Pancreas (tissue), 10 donors: ENCODE results near the gene FHIT. TPM values are rescaled to one million over a fixed set of nuclear protein-coding genes. Genes with fewer than 3 reads are reported as not detected.

Experiments used
- ATAC-seq, 4 donors: fragments of 200-7000 bp; cut with Tn5 transposase; one replicate each; pipeline versions ENCODE4 v1.8.0 to v1.9.1; 2020; ENCODE audit warnings: mild to moderate bottlenecking in 4 of 4, moderate library complexity in 4 of 4
- DNase-seq, 6 donors: peaks; one replicate each; pipeline ENCODE4 v3.0.0-alpha.2; 2020
- FAIRE-seq: peaks from 2 replicates; lab custom pipeline; 2012; peaks lifted over from hg19 to GRCh38; lab: Jason Lieb, UNC
- H3K27ac ChIP-seq, 4 donors: fragments of 200-600 bp; sonication (generic); 1 replicate in 3 of 4; 2 replicates in 1 of 4; pipeline versions ENCODE4 v1.5.0 to v1.8.0; 2020
- H3K27me3 ChIP-seq, 4 donors: fragments of 200-600 bp; one replicate each; pipeline ENCODE4 v1.8.0; 2021
- H3K36me3 ChIP-seq, 3 donors: fragments of 200-600 bp; sonication (generic) in 1 of 3; one replicate each; pipeline versions ENCODE4 v1.5.0 to v1.8.0; 2020 to 2021
- H3K4me1 ChIP-seq, 3 donors: fragments of 200-600 bp; one replicate each; pipeline ENCODE4 v1.8.0; 2021
- H3K4me3 ChIP-seq, 4 donors: fragments of 200-600 bp; sonication (generic) in 2 of 4; one replicate each; pipeline versions ENCODE4 v1.5.0 to v1.8.0; 2020 to 2021
- H3K9me3 ChIP-seq, 4 donors: fragments of 200-600 bp; one replicate each; pipeline ENCODE4 v1.8.0; 2021
- WGBS, 2 donors: extraction: QIAGEN DNeasy Blood & Tissue Kit; methylation state at CpG; one replicate each; pipeline ENCODE4 v1.1.7; 2013; 5-methylcytosine and 5-hydroxymethylcytosine counted together
- intact Hi-C, 3 donors: fragments of 100-400 bp; cut with DNase I; formaldehyde crosslinking; loops; one replicate each; pipeline versions ENCODE4 v1.11.1 to v1.14.2; 2022
- polyA plus RNA-seq, 2 donors: library from polyadenylated mRNA; stranded (reverse); fragments of 200-250 nt; gene quantifications; one replicate each; pipeline ENCODE4 v1.2.3, GENCODE V29; 2013
- total RNA-seq, 6 donors: library from RNA; stranded (reverse); fragmentation: NEBNext Ultra II Directional in 4 of 6; extraction: Animal tissue kit (Norgen Biotek cat#: 25700) in 4 of 6; gene quantifications; one replicate each; pipeline versions ENCODE4 v1.2.1 to v1.2.4, GENCODE V29; 2021 to 2023
- TF ChIP-seq, protein P1 (sequence below), 4 donors: fragments of 200-600 bp; sonication (generic) in 3 of 4; IDR thresholded peaks; one replicate each; pipeline versions ENCODE4 v1.5.0 to v1.8.0; 2021; ENCODE audit warnings: antibody characterized with exemption in 4 of 4
- donor health status: healthy with polysubstance abuse.
- donor health status: DM: no; HTN: no; CAD: no; lungs with moderate emphysema.
- donor health status: DM: no; HTN: no; CAD: no.
- donor health status: control.
- donor health status: control.
- donor health status: Bipolar disorder and iron deficiency.
- donor health status: DM: yes; HTN: yes; CAD: no.
- donor health status: DM: no; HTN: no; CAD: no.
- donor health status: DM: no; HTN: no; CAD: no.
- donor health status: DM: yes; HTN: yes; CAD: no.

Gene FHIT
- total and polyA plus RNA-seq, 8 donors: 4.8 to 15.7 (median 8.0) TPM

DNA sequence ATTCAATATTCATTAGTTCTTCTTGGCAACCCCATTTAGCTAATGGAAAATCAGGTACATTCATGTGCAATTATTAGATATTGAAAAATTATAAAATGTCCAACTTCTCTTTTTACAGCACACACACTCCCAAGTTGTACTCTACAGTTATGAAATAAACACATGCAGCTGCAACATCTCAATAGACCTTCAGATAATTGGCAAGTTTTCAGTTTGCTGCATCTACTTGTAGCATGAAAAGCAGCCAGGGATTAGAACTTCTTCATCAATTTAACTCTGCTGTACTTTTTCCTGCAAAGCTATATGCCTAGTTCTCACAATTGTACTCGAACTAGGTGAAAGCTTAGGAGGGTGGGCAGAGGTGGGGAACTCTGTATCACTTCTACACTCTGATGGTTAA is 46.6 kb upstream of the FHIT start:
- no peak overlapping the region for H3K4me3 ChIP-seq
- no peak for FAIRE-seq
- no peaks in the 10 kb centered on the region for H3K27me3 ChIP-seq
- no peak for ATAC-seq
- no peak overlapping the region for H3K27ac ChIP-seq
- H3K4me1 ChIP-seq: no peaks in the 10 kb centered on the region
- no peak for DNase-seq
- WGBS, 2 donors: 42 to 50% methylated on average over 1 of the region's 1 CpG
- no peaks in the 10 kb centered on the region for H3K9me3 ChIP-seq
- no peaks in the 10 kb centered on the region for H3K36me3 ChIP-seq
- TF ChIP-seq, protein P1, sequence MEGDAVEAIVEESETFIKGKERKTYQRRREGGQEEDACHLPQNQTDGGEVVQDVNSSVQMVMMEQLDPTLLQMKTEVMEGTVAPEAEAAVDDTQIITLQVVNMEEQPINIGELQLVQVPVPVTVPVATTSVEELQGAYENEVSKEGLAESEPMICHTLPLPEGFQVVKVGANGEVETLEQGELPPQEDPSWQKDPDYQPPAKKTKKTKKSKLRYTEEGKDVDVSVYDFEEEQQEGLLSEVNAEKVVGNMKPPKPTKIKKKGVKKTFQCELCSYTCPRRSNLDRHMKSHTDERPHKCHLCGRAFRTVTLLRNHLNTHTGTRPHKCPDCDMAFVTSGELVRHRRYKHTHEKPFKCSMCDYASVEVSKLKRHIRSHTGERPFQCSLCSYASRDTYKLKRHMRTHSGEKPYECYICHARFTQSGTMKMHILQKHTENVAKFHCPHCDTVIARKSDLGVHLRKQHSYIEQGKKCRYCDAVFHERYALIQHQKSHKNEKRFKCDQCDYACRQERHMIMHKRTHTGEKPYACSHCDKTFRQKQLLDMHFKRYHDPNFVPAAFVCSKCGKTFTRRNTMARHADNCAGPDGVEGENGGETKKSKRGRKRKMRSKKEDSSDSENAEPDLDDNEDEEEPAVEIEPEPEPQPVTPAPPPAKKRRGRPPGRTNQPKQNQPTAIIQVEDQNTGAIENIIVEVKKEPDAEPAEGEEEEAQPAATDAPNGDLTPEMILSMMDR (IDR thresholded peaks at IDR 0.05): no peak
- intact Hi-C loops: no loop called here

DNA sequence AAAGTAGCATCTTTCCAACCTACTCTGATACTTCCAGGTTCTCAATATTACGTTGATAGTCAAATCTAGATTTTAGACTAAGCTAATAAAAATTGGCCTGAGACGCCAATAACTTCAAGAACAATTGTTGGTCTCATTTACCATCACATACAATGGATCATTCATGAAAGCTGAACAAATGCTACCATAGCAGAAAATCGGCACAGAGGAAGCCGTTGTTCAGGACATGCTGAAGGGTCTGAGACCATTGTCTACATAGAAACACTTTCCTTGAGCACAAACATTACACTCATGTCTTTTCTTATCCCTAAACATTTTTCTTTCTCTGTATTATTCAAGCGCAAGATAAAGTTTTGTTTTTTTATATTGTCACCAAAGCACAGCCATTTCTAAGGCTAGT is 37.2 kb upstream of the FHIT start:
- ATAC-seq (no peak), DNase-seq (no peak), FAIRE-seq (no peak)
- Histone ChIP-seq H3K4me1 (no peaks in the 10 kb centered on the region), H3K27me3 (no peaks in the 10 kb centered on the region), H3K36me3 (no peaks in the 10 kb centered on the region), H3K4me3 (no peak overlapping the region), H3K27ac (no peak overlapping the region), H3K9me3 (no peaks in the 10 kb centered on the region)
- TF ChIP-seq, protein P1 (IDR thresholded peaks at IDR 0.05): no peak
- intact Hi-C loops: no loop called here
- 78 to 87% methylated on average over 5 of the region's 5 CpGs for WGBS, 2 donors

DNA sequence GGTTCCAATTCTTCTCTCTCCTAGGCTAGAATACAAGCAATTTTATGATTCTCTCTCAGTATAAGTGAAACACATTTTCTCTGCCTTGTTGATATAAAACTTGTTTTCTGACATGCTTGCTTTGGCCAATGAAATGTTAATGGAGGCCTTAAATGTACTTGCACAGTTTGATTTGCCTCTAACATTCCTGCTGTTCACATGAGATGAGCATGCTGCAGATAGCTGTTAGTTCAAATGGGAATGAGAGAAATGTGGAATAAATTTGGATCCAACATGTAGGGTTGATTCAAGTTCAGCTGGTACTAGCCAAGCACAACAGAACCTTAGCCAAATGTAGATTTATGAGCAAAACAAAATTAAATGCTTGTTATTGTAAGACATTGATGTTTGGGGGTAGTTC is 32.6 kb upstream of the FHIT start:
- TF ChIP-seq, protein P1 (IDR thresholded peaks at IDR 0.05): no peak
- ATAC-seq (no peak), FAIRE-seq (no peak), DNase-seq (no peak)
- H3K4me1 ChIP-seq: no peaks in the 10 kb centered on the region
- H3K9me3 ChIP-seq: no peaks in the 10 kb centered on the region
- H3K27me3 ChIP-seq: no peaks in the 10 kb centered on the region
- no peak overlapping the region for H3K4me3 ChIP-seq
- H3K36me3 ChIP-seq: no peaks in the 10 kb centered on the region
- H3K27ac ChIP-seq: no peak overlapping the region
- intact Hi-C loops: no loop called here

DNA sequence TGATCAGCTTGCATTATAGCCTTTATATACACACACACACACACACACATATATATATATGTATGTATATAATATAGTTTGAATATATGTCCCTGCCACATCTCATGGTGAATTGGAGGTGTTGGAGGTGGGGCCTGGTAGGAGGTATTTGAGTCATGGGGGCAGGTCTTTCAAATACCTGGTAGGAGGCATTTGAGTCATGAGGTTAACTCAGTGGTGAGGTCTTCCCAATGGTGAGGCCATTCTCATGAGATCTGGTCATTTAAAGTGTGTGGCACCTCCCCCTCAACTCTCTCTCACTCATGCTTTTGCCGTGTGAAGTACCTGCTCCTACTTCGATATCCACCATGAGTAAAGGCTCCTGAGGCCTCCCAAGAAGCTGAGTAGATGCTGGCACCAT is 27.5 kb upstream of the FHIT start:
- no peak overlapping the region for H3K27ac ChIP-seq
- intact Hi-C loops: no loop called here
- TF ChIP-seq, protein P1 (IDR thresholded peaks at IDR 0.05): no peak
- FAIRE-seq (no peak), DNase-seq (no peak), ATAC-seq (no peak)
- H3K27me3 ChIP-seq: no peaks in the 10 kb centered on the region
- H3K4me3 ChIP-seq: no peak overlapping the region
- 90 to 94% methylated on average over 2 of the region's 2 CpGs for WGBS, 2 donors
- no peaks in the 10 kb centered on the region for H3K4me1 ChIP-seq
- no peaks in the 10 kb centered on the region for H3K36me3 ChIP-seq
- H3K9me3 ChIP-seq: no peaks in the 10 kb centered on the region

DNA sequence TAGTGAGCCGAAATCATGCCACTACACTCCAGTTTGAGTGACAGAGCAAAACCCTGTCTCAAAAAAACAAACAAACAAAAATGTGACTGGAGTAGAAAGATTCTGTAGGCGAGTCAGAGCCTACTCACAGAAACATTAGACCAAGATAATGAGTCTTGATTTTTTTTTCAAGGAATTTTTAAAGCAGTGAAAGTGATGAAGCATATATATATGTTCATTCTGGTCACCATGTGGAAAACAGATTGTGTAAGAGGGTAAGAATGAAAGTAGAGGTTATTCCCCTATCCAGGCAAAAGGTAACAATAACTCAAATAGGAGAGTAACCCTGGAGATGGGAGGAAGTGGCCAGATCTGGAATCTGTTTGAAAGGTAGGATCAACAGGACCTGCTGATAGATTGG is 26.2 kb upstream of the FHIT start:
- intact Hi-C loops: no loop called here
- TF ChIP-seq, protein P1 (IDR thresholded peaks at IDR 0.05): no peak
- WGBS, 2 donors: 84 to 91% methylated on average over 2 of the region's 2 CpGs
- Histone ChIP-seq H3K27ac (no peak overlapping the region), H3K4me3 (no peak overlapping the region), H3K27me3 (no peaks in the 10 kb centered on the region), H3K4me1 (no peaks in the 10 kb centered on the region), H3K9me3 (no peaks in the 10 kb centered on the region), H3K36me3 (no peaks in the 10 kb centered on the region)
- no peak for DNase-seq
- FAIRE-seq: no peak
- no peak for ATAC-seq
